ENCODE measurements around the gene BICC1.

DNA sequence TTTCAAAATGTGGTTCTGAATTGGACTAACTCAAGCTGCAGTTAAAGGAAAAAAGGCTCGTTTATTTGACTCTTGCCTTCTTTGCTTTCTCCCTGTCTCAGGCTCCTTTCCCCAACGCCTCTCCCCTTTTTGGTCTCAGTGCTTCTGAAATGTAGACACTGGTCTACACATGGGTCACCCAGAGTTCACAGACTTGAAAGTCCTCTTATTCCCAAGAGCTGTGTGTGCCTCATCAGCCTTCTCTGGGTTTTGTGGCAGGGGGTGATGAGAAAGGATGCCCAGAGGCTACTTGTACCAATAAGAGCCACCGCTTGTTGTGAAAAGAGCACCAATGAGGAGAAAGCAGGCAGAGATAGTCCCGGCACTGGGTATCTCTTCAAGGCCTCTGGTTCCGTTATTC lies 125.7 kb downstream of the BICC1 start:
- TF ChIP-seq POLR2A (IDR thresholded peaks at IDR 0.05; ENCODE audit: low read depth, low read length) (no peak), POLR2AphosphoS5 (IDR thresholded peaks at IDR 0.05; ENCODE audit: insufficient read depth, low read depth, low read length) (no peak)
- TF ChIP-seq, protein P1, sequence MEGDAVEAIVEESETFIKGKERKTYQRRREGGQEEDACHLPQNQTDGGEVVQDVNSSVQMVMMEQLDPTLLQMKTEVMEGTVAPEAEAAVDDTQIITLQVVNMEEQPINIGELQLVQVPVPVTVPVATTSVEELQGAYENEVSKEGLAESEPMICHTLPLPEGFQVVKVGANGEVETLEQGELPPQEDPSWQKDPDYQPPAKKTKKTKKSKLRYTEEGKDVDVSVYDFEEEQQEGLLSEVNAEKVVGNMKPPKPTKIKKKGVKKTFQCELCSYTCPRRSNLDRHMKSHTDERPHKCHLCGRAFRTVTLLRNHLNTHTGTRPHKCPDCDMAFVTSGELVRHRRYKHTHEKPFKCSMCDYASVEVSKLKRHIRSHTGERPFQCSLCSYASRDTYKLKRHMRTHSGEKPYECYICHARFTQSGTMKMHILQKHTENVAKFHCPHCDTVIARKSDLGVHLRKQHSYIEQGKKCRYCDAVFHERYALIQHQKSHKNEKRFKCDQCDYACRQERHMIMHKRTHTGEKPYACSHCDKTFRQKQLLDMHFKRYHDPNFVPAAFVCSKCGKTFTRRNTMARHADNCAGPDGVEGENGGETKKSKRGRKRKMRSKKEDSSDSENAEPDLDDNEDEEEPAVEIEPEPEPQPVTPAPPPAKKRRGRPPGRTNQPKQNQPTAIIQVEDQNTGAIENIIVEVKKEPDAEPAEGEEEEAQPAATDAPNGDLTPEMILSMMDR (IDR thresholded peaks at IDR 0.05; ENCODE audit: extremely low read depth in 1 of 2, insufficient read depth in 1 of 2, low read depth in 1 of 2, low read length in 2 of 2), result no peak
